BE2C (cell line): ENCODE measurements around the gene SBK1. TPM values are rescaled to one million over a fixed set of nuclear protein-coding genes. Genes with fewer than 3 reads are reported as not detected.
"Not testable (repeated sequence)": the region's sequence is repeated elsewhere in the genome, so short reads cannot be mapped to it uniquely, and the experiment has no call there.

Experiments
- DNase-seq: peaks from one replicate; pipeline ENCODE4 v3.0.0-alpha.2; 2020
- H3K27me3 ChIP-seq: fragments of 250-450 bp; sonication (Bioruptor Pico); 2 replicates; pipeline ENCODE4 v1.5.1; 2020; ENCODE audit warnings: mild to moderate bottlenecking
- H3K36me3 ChIP-seq: fragments of 250-450 bp; sonication (Bioruptor Pico); 2 replicates; pipeline ENCODE4 v1.5.1; 2020; ENCODE audit warnings: mild to moderate bottlenecking
- H3K4me1 ChIP-seq: fragments of 250-450 bp; sonication (Bioruptor Pico); 2 replicates; pipeline ENCODE4 v1.5.1; 2020
- H3K4me3 ChIP-seq: 2 replicates; pipeline ENCODE4 v1.5.1; 2011; ENCODE audit warnings: low read depth, low read length
- H3K9me3 ChIP-seq: fragments of 250-450 bp; sonication (Bioruptor Pico); 2 replicates; pipeline ENCODE4 v1.5.1; 2020
- CTCF ChIP-seq: IDR thresholded peaks from 2 replicates; pipeline ENCODE4 v1.5.1; 2012; ENCODE audit warnings: mild to moderate bottlenecking, low read depth, low read length
- polyA plus RNA-seq: library from polyadenylated mRNA; unstranded; fragments of >200 nt; gene quantifications from one replicate; pipeline ENCODE4 v1.2.1, GENCODE V29; 2012; ENCODE audit warnings: low read depth, missing spikeins; ENCODE audit not compliant: insufficient read length, insufficient read depth

The SBK1 gene
- polyA plus RNA-seq = 12.9 TPM

GRCh38 chr16:28291651-28292626 lies at the start of gene SBK1:
Gene SBK1 (plus strand): TSS chr16:28292525. CDS start chr16:28317392, 24,867 bp downstream.
- H3K27me3 ChIP-seq = peaks cover 7% of the 10 kb centered on the region; the same call in 1 of the 2 replicates

GRCh38 chr16:28249483-28249882 lies 42.8 kb upstream of the SBK1 start:
- H3K27me3 ChIP-seq, DNase-seq, H3K9me3 ChIP-seq, H3K4me1 ChIP-seq, H3K36me3 ChIP-seq, H3K4me3 ChIP-seq: not testable (repeated sequence)

More at GRCh38 chr16:28291651-28292626, at the start of gene SBK1:
- H3K36me3 ChIP-seq = no peaks in the 10 kb centered on the region; the same call in 1 of the 2 replicates
- H3K9me3 ChIP-seq = no peaks in the 10 kb centered on the region
- peak; percentile 85 for DNase-seq
- no peak for TF ChIP-seq CTCF
- peaks cover 4% of the 10 kb centered on the region for H3K4me1 ChIP-seq
- H3K4me3 ChIP-seq = peak within 1 kb of the TSS; percentile 74

- no peak for TF ChIP-seq CTCF
- H3K4me3 ChIP-seq = no peak overlapping the region
- no peaks in the 10 kb centered on the region; the same call in 1 of the 2 replicates for H3K9me3 ChIP-seq
- no peaks in the 10 kb centered on the region for H3K27me3 ChIP-seq
- H3K36me3 ChIP-seq = no peaks in the 10 kb centered on the region
- DNase-seq = no peak
- H3K4me1 ChIP-seq = no peaks in the 10 kb centered on the region
Measured at GRCh38 chr16:28250999-28251398, 41.3 kb upstream of the SBK1 start.

- peaks cover 7% of the 10 kb centered on the region for H3K27me3 ChIP-seq
- TF ChIP-seq CTCF = no peak
- no peaks in the 10 kb centered on the region for H3K36me3 ChIP-seq
- H3K4me3 ChIP-seq = no peak overlapping the region
- no peaks in the 10 kb centered on the region for H3K4me1 ChIP-seq
- DNase-seq = no peak
- no peaks in the 10 kb centered on the region; the same call in 1 of the 2 replicates for H3K9me3 ChIP-seq
Measured at GRCh38 chr16:28254158-28254557, 38.2 kb upstream of the SBK1 start.

GRCh38 chr16:28255838-28256237 lies 36.5 kb upstream of the SBK1 start:
- H3K4me3 ChIP-seq = no peak overlapping the region
- no peak for DNase-seq
- H3K9me3 ChIP-seq = no peaks in the 10 kb centered on the region; the same call in 1 of the 2 replicates
- no peak for TF ChIP-seq CTCF
- peaks cover 8% of the 10 kb centered on the region for H3K27me3 ChIP-seq
- H3K4me1 ChIP-seq = no peaks in the 10 kb centered on the region
- H3K36me3 ChIP-seq = no peaks in the 10 kb centered on the region

- Histone ChIP-seq H3K27me3 (peaks cover 8% of the 10 kb centered on the region), H3K9me3 (no peaks in the 10 kb centered on the region; the same call in 1 of the 2 replicates), H3K4me1 (no peaks in the 10 kb centered on the region), H3K36me3 (no peaks in the 10 kb centered on the region), H3K4me3 (no peak overlapping the region)
- no peak for DNase-seq
- no peak for TF ChIP-seq CTCF
Measured at GRCh38 chr16:28257256-28257655, 35.1 kb upstream of the SBK1 start.
